Stimulated activated naive CD4-positive, alpha-beta T cell treated with Interleukin-2 at 50 U/mL for 16 hours (primary cell): ENCODE results near the gene ATP5F1C.
"Not testable (repeated sequence)": the region's sequence is repeated elsewhere in the genome, so short reads cannot be mapped to it uniquely, and the experiment has no call there.

Experiments used
- DNase-seq: peaks from one replicate; lab custom pipeline; 2025; lab: John Stamatoyannopoulos, UW

The ATP5F1C gene

DNA sequence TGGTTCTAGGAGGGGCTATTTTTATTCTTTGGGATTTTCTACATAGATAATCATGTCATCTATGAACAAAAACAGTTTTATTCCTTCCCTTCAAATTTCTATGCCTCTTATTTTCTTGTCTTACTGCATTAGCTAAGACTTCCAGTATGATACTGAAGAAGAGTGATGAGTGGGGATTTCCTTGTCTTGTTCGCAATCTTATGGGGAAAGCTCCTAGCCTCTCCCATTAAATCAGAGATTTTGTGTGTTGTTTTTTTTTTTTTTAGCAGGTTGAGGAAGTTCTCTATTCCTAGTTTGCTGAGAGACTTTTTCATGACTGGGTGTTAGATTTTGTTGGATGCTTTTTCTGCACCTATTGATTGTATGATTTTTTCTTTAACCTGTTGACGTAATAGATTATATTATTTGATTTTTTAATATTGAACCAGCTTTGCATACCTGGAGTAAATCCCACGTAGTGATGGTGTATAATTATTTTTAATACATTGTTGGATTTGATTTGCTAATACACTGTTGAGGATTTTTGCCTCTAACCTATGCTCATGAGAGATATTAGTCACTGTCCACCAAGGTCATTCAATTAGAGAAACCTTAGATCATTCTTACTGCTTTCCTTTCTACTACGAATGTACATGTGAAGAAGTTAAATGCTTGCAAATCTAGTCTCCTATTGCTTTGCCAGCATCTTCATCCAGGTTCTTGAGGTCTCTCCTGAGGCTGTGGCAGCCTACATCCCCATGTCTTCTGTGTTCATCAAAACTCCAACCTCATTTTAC is 6.5 kb downstream of the ATP5F1C start:
- no peak for DNase-seq

- DNase-seq, result no peak
Observed at GRCh38 chr10:7795605-7796004, 7.6 kb downstream of the ATP5F1C start.

GRCh38 chr10:7797582-7797981 is 9.6 kb downstream of the ATP5F1C start:
- DNase-seq, result no peak

DNA sequence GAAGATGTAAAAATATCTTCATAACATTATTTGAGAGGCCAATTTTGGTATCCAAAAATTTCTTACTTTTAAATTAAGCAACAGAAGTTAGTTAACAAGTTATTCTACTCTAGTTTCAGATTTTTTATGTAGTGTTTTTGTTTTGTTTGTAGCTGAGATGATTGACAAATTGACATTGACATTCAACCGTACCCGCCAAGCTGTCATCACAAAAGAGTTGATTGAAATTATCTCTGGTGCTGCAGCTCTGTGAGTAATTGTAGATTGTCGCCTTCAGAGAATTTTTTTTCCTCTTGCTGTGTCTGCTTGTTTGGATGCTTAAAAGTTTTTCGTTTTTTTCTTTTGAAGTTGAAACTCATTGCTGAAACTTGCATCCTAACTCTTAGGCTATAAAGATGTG is 14.6 kb downstream of the ATP5F1C start:
- DNase-seq, result no peak

DNA sequence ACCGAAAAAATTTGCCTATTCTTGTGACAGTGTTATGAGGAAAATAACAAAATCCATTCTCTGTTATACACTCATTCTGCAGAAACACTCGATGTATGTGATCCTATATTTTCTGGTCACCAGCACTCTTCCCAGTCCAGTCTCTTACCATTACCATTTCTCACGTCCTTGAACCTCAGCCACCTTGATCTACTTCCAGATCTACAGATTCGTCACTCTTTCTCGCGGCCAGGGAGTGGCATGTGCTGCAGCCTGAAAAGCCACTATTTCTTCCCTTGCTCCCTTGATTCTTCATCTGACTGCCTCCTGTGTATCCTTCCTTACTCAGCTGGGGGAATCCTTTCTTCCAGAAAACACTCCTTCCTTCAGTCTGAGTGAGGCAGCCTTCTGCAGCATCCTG is 16.2 kb downstream of the ATP5F1C start:
- DNase-seq, result no peak

GRCh38 chr10:7804741-7805140 is 16.8 kb downstream of the ATP5F1C start:
- DNase-seq, result no peak

GRCh38 chr10:7808686-7809267 is 20.8 kb downstream of the ATP5F1C start:
- DNase-seq, result no peak

DNA sequence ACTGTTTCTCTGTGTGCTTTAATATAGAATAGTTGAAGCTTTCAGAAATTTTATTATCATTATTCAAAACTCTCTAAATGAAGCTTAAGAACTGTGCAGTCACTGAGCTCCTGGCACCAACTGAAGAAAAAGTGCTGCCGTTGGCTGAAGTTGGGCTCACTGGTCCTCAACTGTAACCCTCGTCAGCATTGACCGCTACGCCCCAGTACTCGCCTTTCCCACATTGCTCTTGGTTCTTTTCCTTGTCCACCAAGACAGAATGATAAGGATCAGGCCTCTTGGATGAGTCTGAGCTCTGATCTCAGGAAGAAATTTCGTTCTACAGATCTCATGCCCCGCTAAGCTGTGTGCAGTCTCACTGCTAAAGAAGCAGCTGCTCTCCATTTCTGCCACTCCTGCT is 22.5 kb downstream of the ATP5F1C start:
- no peak for DNase-seq

DNA sequence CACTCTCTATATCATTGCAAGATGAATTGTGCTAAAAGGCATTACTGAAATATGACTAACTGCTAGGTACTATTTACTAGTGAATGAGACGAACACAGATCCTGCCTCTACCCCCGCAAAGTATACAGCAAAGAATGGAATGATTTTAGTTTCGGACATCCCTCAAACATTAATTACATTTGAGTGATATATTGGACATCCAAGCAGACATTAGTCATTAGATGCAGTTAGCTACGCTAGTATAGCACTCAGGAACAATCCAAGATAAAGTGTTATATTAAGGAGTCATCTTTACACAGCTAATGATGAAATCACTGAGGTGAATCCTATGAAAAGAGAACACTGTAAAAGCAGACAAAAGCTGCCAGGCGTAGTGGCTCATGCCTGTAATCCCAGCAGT is 23.0 kb downstream of the ATP5F1C start:
- no peak for DNase-seq

GRCh38 chr10:7811743-7812142 is 23.8 kb downstream of the ATP5F1C start:
- not testable (repeated sequence) for DNase-seq

- no peak for DNase-seq
Observed at GRCh38 chr10:7813481-7813880, 25.5 kb downstream of the ATP5F1C start.

DNA sequence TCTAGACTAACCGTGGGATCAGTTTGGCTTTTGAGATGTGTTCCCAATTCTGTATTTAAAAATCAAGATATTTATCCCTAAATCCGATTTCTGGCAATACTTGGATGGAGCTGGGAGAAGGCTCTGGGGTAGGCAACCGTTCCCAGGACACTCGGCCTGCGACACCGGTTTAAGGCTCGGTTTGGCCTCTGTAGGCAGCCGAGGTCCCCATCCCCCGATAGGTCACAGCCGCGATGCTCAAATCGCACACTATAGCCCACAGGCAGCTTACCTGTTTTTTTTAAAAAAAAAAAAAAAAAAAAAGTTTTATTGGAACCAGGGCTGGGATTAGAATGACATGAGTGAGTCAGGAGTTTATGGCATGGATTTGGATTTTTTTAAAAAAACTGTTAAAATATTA is 29.6 kb downstream of the ATP5F1C start:
- no peak for DNase-seq

DNA sequence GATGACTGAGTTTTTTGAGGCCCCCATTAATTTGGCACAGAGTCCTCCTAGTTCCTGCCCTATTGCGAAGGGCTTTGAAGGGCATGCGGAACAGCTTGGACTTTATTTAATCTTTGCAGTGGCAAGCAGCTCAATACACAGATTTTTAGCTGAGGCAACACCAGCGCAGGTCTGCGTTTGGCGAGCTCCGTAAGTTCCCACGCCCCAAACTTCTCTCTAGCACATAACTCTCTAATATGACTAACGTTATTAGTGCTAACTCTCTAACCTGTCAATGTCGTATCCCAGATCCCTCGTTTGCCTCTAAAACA is 30.0 kb downstream of the ATP5F1C start:
- no peak for DNase-seq

DNA sequence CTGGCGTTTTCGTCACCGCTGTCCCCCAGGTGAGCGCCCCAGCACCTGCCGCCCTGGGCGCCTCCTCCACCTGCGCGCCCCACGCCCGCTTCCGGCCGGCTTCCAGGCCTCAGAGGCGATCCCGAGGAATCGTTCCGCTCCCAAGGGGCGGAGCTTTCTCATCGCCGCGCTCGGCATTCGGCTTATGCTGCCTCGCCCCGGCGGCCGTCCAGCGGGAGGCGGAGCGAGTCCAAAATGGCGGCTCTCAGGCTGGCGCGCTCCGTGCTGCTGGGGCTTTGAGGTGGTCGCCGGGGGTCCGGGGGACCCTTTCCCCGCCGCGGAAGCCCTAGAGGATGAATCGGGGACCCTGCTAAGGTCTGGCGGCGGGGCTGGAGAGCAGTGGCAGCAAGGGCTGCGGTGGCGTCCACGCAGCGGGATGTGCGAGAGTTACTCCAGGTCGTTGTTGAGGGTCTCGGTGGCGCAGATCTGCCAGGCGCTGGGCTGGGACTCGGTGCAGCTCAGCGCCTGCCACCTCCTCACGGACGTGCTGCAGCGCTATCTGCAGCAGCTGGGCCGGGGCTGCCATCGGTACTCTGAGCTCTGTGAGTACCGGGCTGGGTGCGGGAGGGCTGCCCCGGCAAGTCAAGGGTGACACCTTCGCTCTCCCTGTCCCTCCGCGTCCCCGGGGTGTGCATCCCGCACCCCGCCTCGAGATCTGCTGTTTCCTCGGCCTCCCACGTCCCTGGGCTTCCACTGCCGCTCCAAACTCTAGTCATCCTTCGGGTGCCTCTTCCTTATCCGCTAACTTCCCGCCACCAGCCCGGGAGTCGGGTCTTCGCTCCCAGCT is 30.5 kb downstream of the ATP5F1C start, which contains the start of gene TAF3:
TAF3 (plus strand) TSS at position 211 of the 826 bp plus-strand sequence; CDS start at position 416, 205 bp downstream.
- DNase-seq, result peak; percentile 89

DNA sequence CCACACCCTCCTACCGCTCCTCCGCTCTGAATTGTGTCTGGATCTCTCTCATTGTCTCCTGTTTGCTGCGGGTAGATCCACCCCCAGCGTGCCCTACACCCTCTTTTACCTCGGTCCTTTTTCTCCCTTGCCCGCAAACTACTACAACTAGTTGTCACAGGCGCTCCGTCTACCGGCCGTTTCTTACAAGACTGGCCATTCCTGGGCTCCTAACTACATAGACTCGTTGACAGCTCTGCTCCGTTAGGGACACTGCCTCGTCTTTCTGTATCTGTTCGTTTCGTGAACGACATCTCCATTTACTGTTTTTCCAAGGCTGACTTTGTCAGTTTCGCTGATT is 31.1 kb downstream of the ATP5F1C start:
- no peak for DNase-seq

DNA sequence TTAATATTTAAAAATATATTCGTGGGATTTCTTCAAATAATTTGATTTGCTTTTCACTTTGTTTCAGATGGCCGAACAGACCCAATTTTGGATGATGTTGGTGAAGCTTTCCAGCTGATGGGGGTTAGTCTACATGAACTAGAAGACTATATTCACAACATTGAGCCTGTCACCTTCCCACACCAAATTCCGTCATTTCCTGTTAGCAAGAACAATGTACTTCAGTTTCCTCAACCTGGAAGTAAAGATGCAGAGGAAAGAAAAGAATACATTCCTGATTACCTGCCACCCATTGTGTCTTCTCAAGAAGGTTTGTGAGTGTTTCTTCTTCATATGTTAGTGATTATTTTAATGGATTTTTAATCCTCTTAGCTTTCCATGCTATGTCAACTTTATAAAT is 36.3 kb downstream of the ATP5F1C start:
- DNase-seq, result no peak

DNA sequence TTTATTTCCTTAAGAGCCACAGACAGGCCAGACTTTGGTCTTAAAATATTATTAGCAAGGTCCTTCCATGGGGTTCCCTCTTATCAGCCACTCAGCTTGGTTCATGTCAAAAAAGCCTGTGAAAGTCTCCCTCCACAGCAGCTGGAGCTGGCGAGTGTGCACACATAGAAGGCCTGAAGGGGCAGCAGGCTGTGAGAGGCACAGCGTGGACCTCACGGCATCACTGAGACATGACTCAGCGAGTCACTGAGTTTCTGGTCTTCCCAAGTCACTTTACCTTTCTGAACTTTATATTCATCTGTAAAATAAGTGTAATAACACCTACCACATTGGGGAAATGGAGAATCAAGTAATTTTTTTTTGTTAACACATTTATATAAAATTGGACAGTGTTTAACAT is 39.0 kb downstream of the ATP5F1C start:
- no peak for DNase-seq

DNA sequence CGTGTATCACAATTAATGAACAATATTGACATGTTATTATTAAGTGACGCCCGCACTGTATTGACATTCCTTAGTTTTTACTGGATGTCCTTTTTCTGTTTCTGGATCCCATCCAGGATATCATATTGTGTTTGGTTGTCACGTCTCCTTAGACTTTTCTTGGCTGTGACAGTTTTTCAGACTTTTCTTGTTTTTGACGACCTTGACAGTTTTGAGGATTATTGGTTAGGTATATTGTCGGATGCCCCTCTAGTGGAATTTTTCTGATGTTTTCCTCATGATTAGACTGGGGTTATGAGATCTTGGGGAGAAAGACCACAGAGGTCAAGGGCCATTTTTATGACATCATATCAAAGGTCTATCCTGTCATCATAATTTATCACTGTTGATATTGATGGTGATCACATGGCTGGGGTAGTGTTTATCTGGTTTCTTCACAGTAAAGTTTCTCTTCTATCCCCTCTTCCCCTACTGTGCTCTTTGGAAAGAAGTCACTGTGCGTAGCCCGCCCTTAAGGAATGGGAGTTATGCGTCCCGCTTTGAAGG is 41.4 kb downstream of the ATP5F1C start:
- no peak for DNase-seq

- no peak for DNase-seq
Observed at GRCh38 chr10:7832060-7832459, 44.1 kb downstream of the ATP5F1C start.

DNA sequence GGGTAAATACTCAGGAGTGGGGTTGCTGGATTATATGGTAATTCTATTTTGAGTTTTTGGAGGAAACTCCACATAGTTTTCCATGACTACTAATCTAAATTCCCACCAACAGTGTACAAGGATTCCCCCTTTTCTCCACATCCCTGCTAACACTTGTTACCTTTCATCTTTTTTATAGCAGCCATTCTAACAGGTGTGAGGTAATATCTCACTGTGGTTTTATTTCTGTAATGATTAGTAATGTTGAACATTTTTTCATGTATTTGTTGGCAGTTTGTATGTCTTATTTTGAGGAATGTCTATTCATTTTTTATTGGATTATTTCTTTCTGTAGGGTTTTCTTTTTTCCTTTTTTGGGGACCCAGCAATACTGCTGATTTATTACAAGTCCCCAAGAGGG is 45.2 kb downstream of the ATP5F1C start:
- DNase-seq, result no peak

- DNase-seq, result no peak
Observed at GRCh38 chr10:7834262-7834661, 46.3 kb downstream of the ATP5F1C start.

DNA sequence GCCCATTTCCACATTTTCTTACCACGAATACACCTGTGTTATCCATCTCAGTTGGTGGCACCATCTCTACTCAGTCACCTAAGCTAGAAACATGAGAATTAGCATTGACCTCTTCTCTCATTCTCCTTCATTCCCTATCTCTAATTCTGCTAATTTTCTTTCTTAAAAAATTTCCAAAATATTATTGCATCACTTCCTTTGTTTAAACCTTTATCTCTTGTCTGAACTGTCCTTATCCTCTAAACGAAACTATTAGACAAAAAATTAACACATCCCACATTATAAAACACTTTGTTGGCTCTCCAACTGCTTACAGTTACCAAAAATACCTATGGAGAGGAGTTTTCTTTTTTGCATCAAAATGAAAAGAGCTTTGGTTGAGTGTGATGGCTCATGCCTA is 48.6 kb downstream of the ATP5F1C start:
- no peak for DNase-seq

- DNase-seq, result no peak
Observed at GRCh38 chr10:7846591-7846990, 58.6 kb downstream of the ATP5F1C start.
